ENCODE results near the gene HMGN3.

GRCh38 chr6:79188107-79188506, 46.4 kb downstream of the HMGN3 start:
- no peak for TF ChIP-seq OSR1 (CRISPR knock-in tag; IDR thresholded peaks at IDR 0.05)
- TF ChIP-seq CREB5 (CRISPR knock-in tag; IDR thresholded peaks at IDR 0.05; ENCODE audit: low read depth) = no peak
- no peak for TF ChIP-seq BACH2 (CRISPR knock-in tag; IDR thresholded peaks at IDR 0.05; ENCODE audit: borderline replicate concordance)
- no peak for TF ChIP-seq ZFP30 (CRISPR knock-in tag; IDR thresholded peaks at IDR 0.05)
- TF ChIP-seq ZC3H10 (CRISPR knock-in tag; IDR thresholded peaks at IDR 0.05) = no peak
- TF ChIP-seq ARNTL (CRISPR knock-in tag; IDR thresholded peaks at IDR 0.05; ENCODE audit: borderline replicate concordance, low read depth) = no peak
- no peak for TF ChIP-seq CSRNP3 (CRISPR knock-in tag; IDR thresholded peaks at IDR 0.05)
- no peak for TF ChIP-seq SNAI2 (CRISPR knock-in tag; IDR thresholded peaks at IDR 0.05)
- TF ChIP-seq RARB (CRISPR knock-in tag; IDR thresholded peaks at IDR 0.05) = no peak
- TF ChIP-seq PPARA (CRISPR knock-in tag; IDR thresholded peaks at IDR 0.05; ENCODE audit: borderline replicate concordance) = no peak
- TF ChIP-seq TCF4 (CRISPR knock-in tag; IDR thresholded peaks at IDR 0.05; ENCODE audit: borderline replicate concordance) = no peak
- no peak for TF ChIP-seq ESRRG (CRISPR knock-in tag; IDR thresholded peaks at IDR 0.05)

Data from SK-N-SH treated with all-trans-retinoic acid at 6 μM for 48 hours (cell line).